ENCODE data around the gene NLRP3.

GRCh38 chr1:247401310-247402119, 14.5 kb upstream of the NLRP3 start:
- TF ChIP-seq CTCF (conservative IDR thresholded peaks at IDR 0.05 in 1 of 2, IDR thresholded peaks at IDR 0.05 in 1 of 2; ENCODE audit: extremely low read depth in 1 of 2, insufficient read depth in 1 of 2, low read depth in 1 of 2, low read length in 2 of 2) (no peak), EZH2 (IDR thresholded peaks at IDR 0.05; ENCODE audit: borderline replicate concordance, low read length) (no peak)
